GM19035 (cell line): Measurements from ENCODE around the gene BHLHA15.

Experiments used
- ATAC-seq: cut with Tn5 transposase; IDR thresholded peaks from one replicate; pipeline ENCODE4 v1.9.1; 2021; ENCODE audit not compliant: unreplicated experiment

Gene BHLHA15

DNA sequence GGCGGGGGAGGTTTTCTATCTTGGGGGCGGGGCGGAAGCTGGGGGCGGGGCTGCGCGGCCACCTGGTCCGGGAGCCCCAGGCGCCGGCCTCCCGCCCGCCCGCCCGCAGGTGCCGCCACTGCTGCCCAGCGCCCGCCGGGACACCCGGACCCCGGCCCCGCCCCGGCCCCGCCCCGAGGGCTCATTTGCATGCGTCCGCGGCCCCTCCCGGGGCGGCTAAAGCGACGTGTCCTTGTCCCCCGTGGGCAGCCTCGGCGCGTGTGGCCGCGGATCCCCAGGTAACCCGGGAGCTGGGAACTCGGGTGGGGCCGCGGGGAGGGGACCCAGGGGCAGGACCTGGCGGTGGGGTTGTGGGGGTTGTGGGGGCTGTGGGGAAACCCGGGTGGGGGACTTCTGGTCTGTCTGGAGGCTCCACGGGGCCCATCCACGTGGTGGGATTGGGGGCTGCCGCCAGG, at the start of gene BHLHA15:
TSS of gene BHLHA15 (plus strand) at position 219 of the 455 bp plus-strand sequence. CDS start 871 bp downstream, outside the sequence.
- ATAC-seq, result no peak

- ATAC-seq, result no peak
Observed at GRCh38 chr7:98162758-98163157, 48.5 kb upstream of the BHLHA15 start.

DNA sequence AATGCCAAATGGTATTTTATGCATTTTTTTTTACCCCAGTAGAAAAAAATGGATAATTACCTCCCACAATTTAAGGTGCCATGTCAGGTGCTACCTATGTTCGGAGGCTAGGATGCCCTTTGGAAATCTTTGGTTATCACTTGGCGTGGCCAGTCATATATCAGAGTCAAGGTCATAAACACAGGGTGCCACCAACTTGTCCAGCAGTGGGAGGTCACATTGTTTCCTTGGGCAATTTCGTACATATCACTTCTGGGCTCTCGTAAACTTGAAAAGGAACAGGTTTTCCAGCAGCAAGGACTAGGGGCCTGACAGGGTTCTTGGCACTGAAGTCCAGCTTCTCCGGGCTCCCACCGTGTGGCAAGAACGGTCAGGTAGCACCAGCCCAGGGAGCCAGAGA, 48.0 kb upstream of the BHLHA15 start:
- no peak for ATAC-seq

GRCh38 chr7:98163704-98164494, 47.3 kb upstream of the BHLHA15 start:
- ATAC-seq, result no peak

DNA sequence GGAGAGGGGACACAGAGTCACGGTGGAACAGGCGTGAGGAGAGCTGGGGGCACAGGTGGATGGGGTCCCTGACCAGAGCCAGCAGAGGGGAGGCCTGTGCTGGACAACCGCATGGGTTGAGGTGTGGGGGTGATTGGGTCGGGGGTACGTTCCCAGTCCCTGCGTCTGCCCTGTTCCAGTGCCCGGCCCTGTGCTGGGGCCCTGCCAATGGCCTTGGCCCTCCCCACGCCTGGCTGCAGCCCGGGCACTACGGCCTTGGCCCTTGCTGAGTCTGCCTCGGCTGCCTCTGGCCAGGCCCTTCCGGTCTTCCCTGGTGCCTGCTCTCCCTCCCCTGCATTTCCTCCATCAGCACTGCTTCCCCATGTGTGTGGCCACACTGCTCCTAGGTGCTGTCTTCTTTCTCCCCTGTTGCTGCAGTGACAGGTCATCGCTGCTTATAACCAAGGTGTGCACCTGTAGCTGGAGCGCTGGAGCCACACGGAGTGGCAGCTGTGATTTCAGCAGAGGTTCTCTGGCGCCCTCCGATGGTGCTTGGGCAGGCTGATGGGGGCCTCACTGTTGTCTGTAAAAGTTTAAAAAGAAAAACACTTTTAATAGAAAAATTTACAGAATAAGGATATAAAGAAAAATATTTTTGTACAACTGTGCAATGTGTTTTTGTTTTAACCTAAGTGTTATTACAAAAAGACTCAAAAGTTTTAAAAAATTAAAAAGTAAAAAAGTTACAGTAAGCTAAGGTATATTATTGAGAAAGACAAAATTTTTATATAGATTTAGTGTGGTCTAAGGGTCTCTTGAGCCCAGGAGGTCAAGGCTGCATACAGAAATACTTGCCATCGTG, 45.2 kb upstream of the BHLHA15 start:
- ATAC-seq, result no peak

DNA sequence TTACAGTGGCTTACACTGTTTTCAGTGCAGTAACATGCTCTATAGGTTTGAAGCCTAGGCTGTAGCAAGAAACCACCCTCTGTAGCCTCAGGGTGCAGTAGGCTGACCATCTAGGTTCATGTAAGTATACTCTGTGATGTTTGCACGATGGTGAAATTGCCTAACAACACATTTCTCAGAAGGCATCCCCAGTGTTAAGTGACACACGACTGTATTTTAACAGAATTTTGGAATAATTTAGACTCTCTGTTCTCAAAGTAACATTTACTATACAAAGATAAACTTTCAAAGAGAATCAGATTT, 44.6 kb upstream of the BHLHA15 start:
- no peak for ATAC-seq

DNA sequence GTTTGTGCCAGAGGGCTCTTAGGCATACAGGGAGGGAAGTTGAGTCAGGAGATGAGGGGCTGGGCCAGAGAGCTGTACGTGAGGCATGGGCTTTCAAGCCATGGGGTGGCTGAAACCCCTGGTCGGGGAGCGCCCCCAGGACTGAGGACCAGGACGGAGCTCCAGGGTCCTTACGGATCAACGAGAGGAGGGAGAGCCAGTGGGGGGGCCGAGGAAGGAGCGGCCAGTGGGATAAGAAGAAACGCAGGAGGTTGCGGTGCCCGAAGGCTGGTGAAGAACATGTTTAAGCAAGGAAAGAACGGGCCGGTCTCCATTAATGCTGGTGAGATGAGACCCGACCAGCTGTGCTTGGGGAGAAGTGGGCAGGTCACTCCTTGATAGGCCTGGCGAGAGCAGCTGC, 43.6 kb upstream of the BHLHA15 start:
- no peak for ATAC-seq

GRCh38 chr7:98168181-98168903, 42.9 kb upstream of the BHLHA15 start:
- no peak for ATAC-seq

DNA sequence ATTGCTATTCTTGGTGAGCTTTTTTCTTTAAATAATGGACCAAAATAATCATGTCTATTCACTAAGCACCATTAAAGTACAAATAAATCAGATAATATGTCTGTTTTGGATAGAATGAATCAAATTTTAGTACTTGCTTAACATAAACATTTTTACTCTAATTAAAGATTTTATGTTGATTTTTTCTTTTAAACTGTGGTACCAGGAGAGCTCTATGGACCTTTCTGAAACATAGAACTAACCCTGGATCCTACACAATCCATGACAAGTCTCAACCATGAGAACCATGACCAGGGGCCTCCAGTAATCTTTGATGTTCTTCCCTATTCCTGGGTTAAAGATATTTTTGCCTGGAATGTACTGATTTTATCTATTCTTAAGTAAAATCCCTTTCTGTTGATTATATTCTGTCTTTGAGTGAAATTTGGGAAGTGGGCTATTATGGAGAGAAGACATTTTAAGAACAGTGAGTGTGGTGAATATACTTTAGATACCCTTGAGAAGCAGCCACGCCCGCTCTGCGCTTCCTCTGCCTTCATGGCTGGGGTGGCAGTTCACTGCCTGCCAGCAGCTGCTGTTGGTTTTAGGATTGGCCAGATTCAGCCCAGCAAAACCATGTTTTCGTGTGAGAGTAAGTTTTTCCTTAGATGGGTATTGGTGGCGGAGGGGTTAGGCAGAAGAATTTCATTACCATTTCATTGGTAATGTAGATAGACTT, 42.2 kb upstream of the BHLHA15 start:
- no peak for ATAC-seq

DNA sequence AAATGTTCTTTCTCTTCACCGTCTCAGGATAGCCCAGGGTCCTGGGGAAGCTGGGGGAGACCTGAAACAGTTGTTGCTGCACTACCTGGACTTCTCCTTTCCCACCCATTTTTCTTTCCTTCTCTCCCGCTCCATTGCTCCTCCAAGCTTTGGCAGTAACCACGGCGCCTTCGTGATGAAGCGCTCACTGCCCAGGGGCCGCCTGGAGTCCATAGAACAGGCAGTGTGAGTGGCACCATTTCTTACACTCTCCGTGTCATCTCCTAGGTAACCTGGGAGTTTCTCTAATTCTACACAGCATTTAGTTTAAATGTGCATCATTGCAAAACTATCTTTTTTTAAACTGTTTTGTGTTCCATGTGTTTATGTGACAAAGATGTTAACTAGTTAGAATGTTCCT, 40.3 kb upstream of the BHLHA15 start:
- ATAC-seq, result no peak

- ATAC-seq, result no peak
Observed at GRCh38 chr7:98171449-98171848, 39.8 kb upstream of the BHLHA15 start.

DNA sequence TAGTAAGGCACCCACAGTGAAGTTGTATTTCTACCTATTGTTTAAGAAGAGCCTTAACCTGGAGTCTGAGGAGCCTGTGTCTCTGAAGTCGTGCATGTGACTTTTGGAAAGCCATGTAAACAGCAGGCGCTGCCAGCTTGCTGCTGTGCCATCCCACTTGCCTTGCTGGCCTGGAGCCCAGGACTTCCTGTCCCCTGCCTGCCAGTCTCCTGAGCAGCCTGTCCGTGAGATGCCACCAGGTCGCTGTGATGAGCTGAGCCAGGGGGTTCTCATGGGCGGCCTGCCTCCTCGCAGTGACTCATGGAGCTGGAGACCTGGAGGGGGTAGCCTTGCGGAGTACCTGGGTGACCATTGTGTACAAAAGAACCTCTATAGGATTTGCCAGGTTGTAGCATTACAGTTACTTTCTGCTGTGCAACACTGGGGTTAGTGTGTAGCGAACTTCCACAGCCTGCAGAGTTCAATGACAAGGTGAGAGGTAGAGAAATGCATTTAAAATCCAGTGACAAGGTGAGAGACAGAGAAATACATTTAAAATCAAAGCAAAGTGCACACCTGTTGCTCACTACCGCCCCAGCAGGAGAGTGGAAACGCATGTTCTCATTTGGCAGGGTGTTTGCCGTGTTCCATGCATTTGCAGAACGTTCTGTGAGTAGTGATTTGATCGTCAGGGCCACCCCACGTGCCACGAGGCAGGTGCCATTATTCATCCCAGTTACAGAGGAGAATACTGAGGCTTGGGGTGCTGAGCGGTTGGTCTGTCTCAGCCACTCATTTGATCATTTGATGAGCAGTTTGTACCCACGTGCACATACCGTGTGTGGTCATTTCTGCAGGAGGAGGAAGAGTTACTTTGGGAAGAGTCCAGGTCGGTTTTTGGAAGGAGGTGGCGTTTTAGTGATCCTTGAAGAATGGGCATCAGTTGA, 36.6 kb upstream of the BHLHA15 start:
- ATAC-seq, result no peak

DNA sequence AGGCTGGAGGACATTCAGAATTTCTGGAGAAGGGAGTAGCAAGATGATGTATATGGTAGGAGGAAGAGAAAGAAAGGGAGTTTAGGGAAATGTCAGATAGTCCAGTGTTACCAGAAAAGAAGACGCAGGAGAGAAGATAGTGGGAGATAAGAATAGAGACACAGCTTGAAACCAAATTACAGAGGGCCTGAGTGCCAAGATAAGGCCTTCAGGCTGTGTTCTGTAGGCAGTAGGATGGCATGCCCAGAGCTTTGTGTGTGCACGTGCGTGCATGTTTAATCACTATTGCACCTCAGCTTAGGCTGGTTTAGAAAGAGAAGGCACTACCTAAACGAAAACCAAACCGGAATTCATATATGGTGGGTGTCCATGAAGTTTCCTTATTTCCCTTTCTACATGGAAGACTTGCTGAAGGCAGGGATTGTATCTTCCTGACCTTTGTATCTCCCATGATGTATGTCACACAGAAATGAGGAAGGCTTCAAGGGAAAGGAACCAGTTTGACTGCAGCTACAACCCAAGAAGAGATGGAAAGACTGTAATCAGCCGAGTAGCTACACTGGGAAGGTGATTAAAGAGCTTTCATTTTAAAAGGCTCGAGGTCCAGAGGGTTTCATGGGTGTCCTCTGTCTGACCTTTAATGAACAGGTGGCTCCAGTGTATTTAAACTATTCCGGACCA, 35.8 kb upstream of the BHLHA15 start:
- no peak for ATAC-seq

GRCh38 chr7:98177553-98177952, 33.7 kb upstream of the BHLHA15 start:
- no peak for ATAC-seq

DNA sequence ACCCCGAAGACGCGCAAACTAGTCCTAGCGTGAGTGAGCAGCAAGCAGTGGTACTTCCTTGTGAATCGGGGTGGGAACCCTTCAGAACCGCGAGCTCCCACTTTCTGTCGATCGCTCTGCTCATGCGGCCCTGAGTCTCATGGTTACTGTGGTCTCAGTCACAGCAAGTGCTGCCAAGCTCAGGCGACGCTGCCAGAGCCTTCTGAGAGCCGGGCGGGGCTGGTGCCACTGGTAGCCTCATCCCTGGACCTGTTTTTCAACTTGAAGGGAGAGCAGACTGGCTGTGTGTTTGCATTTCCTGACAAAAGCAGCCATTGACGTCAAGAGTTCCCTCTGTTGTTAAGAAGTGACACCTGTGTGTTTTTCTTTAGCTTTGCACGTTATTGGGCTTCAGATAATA, 32.9 kb upstream of the BHLHA15 start:
- no peak for ATAC-seq

GRCh38 chr7:98178762-98179490, 32.3 kb upstream of the BHLHA15 start:
- ATAC-seq, result no peak

DNA sequence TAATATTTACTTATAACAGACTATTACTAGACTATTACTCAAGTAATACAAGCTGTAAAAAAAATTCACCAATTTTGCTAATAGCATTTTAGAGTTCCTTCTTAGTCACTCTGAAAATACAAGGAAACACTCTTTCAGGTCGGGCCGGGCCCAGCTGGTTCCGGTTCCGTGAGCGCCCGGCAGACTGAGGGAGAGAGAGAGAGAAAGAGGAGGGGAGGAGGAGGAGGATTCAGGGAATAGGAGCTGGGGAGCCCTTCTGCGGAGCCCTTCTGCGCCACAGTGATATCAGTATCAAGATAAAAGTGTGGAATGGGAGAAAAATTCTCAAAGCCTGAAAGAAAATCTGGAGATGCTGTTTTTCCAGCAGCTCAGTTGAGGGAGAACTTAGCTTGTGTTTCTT, 30.5 kb upstream of the BHLHA15 start:
- ATAC-seq, result no peak

GRCh38 chr7:98185101-98185500, 26.1 kb upstream of the BHLHA15 start:
- ATAC-seq, result no peak
